WTC11 (cell line): ENCODE measurements around the gene SH3BP4. TPM values are rescaled to one million over a fixed set of nuclear protein-coding genes. Genes with fewer than 3 reads are reported as not detected.
A peak's percentile ranks its signal among the peaks of the same experiment; 100 is the strongest.

Experiments used
- ATAC-seq: fragments of 200-7000 bp; cut with Tn5 transposase; 2 replicates; pipeline ENCODE4 v1.10.0; 2021; ENCODE audit warnings: mild to moderate bottlenecking, moderate library complexity
- CTCF ChIA-PET: fragments of 300-600 bp; sonication (Branson Sonifier 250); formaldehyde crosslinking; loops from one replicate; lab custom pipeline; 2021; ENCODE audit warnings: antibody characterized with exemption; lab: Charles Lee
- POLR2A ChIA-PET: fragments of 350-600 bp; sonication (Branson Sonifier 250); formaldehyde crosslinking; loops from one replicate; lab custom pipeline; 2021; ENCODE audit warnings: antibody characterized with exemption; lab: Charles Lee
- DNase-seq: peaks from one replicate; pipeline ENCODE4 v3.0.0; 2021; ENCODE audit warnings: low spot score
- H3K27ac Mint-ChIP-seq: 2 replicates; pipeline ENCODE4 v1.8.0; 2021; ENCODE audit warnings: mixed read lengths
- H3K27me3 Mint-ChIP-seq: 2 replicates; pipeline ENCODE4 v1.8.0; 2021; ENCODE audit warnings: low read depth, mild to moderate bottlenecking, moderate library complexity, mixed read lengths
- H3K36me3 Mint-ChIP-seq: 2 replicates; pipeline ENCODE4 v1.8.0; 2021; ENCODE audit warnings: mixed read lengths
- H3K4me1 Mint-ChIP-seq: 2 replicates; pipeline ENCODE4 v1.8.0; 2022; ENCODE audit warnings: mixed read lengths
- H3K4me3 Mint-ChIP-seq: 2 replicates; pipeline ENCODE4 v1.8.0; 2021; ENCODE audit warnings: mild to moderate bottlenecking, moderate library complexity, mixed read lengths
- H3K9me3 Mint-ChIP-seq: 2 replicates; pipeline ENCODE4 v1.8.0; 2021; ENCODE audit warnings: mixed read lengths
- E2F4 ChIP-seq: sonication (generic); formaldehyde crosslinking; IDR thresholded peaks from 2 replicates; pipeline ENCODE4 v1.8.1; 2022; ENCODE audit warnings: low read depth, mild to moderate bottlenecking, moderate library complexity, missing genetic modification reagents, borderline replicate concordance
- ELF4 ChIP-seq: sonication (generic); formaldehyde crosslinking; IDR thresholded peaks from 2 replicates; pipeline ENCODE4 v1.8.1; 2022; ENCODE audit warnings: low read depth, mild to moderate bottlenecking, moderate library complexity, missing genetic modification reagents
- HMGA2 ChIP-seq: fragments of 250-450 bp; sonication (Bioruptor Pico); IDR thresholded peaks from 2 replicates; pipeline ENCODE4 v1.4.0; 2021; ENCODE audit warnings: mild to moderate bottlenecking, moderate library complexity
- JUN ChIP-seq: sonication (generic); formaldehyde crosslinking; IDR thresholded peaks from 2 replicates; pipeline ENCODE4 v1.8.0; 2023; ENCODE audit warnings: mild to moderate bottlenecking, missing genetic modification reagents
- PRRX2 ChIP-seq: fragments of 250-450 bp; sonication (Bioruptor Pico); IDR thresholded peaks from 2 replicates; pipeline ENCODE4 v1.8.0; 2021; ENCODE audit warnings: mild to moderate bottlenecking
- RORB ChIP-seq: fragments of 250-450 bp; sonication (Bioruptor Pico); IDR thresholded peaks from 2 replicates; pipeline ENCODE4 v1.9.0; 2021; ENCODE audit warnings: mild to moderate bottlenecking
- SOX15 ChIP-seq: fragments of 250-450 bp; sonication (Bioruptor Pico); IDR thresholded peaks from 2 replicates; pipeline ENCODE4 v1.9.0; 2021; ENCODE audit warnings: mild to moderate bottlenecking
- TEAD4 ChIP-seq: sonication (generic); formaldehyde crosslinking; IDR thresholded peaks from 2 replicates; pipeline ENCODE4 v1.8.0; 2022; ENCODE audit warnings: mild to moderate bottlenecking, missing genetic modification reagents
- ZBTB43 ChIP-seq: sonication (generic); formaldehyde crosslinking; IDR thresholded peaks from 2 replicates; pipeline ENCODE4 v1.8.1; 2023; ENCODE audit warnings: mild to moderate bottlenecking, missing genetic modification reagents
- ZMAT4 ChIP-seq: fragments of 250-450 bp; sonication (Bioruptor Pico); IDR thresholded peaks from 2 replicates; pipeline ENCODE4 v1.9.0; 2021; ENCODE audit warnings: mild to moderate bottlenecking
- ZNF671 ChIP-seq: fragments of 250-450 bp; sonication (Bioruptor Pico); IDR thresholded peaks from 2 replicates; pipeline ENCODE4 v1.8.0; 2021; ENCODE audit warnings: mild to moderate bottlenecking
- total RNA-seq: library from RNA; stranded (reverse); gene quantifications from 3 replicates; pipeline ENCODE4 v1.2.3, GENCODE V29; 2021
- TF ChIP-seq, protein P1 (sequence below): sonication (generic); formaldehyde crosslinking; IDR thresholded peaks from 2 replicates; pipeline ENCODE4 v1.8.1; 2022; ENCODE audit warnings: mild to moderate bottlenecking, moderate library complexity, missing genetic modification reagents
- TF ChIP-seq, protein P2 (sequence below): sonication (generic); formaldehyde crosslinking; IDR thresholded peaks from 2 replicates; pipeline ENCODE4 v1.8.1; 2023; ENCODE audit warnings: mild to moderate bottlenecking, missing genetic modification reagents, borderline replicate concordance
- TF ChIP-seq, protein P3 (sequence below): fragments of 200-600 bp; IDR thresholded peaks from 2 replicates; pipeline ENCODE4 v1.8.0; 2022; ENCODE audit warnings: antibody characterized with exemption

The SH3BP4 gene
- total RNA-seq, 1 experiment from 2014 or later: 44.4 TPM

- Mint-ChIP-seq H3K27ac (no peak overlapping the region), H3K9me3 (no peaks in the 10 kb centered on the region), H3K36me3 (no peaks in the 10 kb centered on the region), H3K4me1 (peaks cover 20% of the 10 kb centered on the region), H3K27me3 (peaks cover 50% of the 10 kb centered on the region), H3K4me3 (no peak overlapping the region)
- DNase-seq: no peak
- TF ChIP-seq ELF4: no peak
- TF ChIP-seq E2F4 (CRISPR knock-in tag): no peak
- TF ChIP-seq, protein P1, sequence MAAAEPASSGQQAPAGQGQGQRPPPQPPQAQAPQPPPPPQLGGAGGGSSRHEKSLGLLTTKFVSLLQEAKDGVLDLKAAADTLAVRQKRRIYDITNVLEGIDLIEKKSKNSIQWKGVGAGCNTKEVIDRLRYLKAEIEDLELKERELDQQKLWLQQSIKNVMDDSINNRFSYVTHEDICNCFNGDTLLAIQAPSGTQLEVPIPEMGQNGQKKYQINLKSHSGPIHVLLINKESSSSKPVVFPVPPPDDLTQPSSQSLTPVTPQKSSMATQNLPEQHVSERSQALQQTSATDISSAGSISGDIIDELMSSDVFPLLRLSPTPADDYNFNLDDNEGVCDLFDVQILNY (CRISPR knock-in tag): no peak
- no peak for TF ChIP-seq RORB (CRISPR knock-in tag)
- TF ChIP-seq ZNF671 (CRISPR knock-in tag): no peak
- no peak for TF ChIP-seq SOX15 (CRISPR knock-in tag)
- TF ChIP-seq, protein P2, sequence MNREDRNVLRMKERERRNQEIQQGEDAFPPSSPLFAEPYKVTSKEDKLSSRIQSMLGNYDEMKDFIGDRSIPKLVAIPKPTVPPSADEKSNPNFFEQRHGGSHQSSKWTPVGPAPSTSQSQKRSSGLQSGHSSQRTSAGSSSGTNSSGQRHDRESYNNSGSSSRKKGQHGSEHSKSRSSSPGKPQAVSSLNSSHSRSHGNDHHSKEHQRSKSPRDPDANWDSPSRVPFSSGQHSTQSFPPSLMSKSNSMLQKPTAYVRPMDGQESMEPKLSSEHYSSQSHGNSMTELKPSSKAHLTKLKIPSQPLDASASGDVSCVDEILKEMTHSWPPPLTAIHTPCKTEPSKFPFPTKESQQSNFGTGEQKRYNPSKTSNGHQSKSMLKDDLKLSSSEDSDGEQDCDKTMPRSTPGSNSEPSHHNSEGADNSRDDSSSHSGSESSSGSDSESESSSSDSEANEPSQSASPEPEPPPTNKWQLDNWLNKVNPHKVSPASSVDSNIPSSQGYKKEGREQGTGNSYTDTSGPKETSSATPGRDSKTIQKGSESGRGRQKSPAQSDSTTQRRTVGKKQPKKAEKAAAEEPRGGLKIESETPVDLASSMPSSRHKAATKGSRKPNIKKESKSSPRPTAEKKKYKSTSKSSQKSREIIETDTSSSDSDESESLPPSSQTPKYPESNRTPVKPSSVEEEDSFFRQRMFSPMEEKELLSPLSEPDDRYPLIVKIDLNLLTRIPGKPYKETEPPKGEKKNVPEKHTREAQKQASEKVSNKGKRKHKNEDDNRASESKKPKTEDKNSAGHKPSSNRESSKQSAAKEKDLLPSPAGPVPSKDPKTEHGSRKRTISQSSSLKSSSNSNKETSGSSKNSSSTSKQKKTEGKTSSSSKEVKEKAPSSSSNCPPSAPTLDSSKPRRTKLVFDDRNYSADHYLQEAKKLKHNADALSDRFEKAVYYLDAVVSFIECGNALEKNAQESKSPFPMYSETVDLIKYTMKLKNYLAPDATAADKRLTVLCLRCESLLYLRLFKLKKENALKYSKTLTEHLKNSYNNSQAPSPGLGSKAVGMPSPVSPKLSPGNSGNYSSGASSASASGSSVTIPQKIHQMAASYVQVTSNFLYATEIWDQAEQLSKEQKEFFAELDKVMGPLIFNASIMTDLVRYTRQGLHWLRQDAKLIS (CRISPR knock-in tag): no peak
- no peak for TF ChIP-seq JUN (CRISPR knock-in tag)
- no peak for ATAC-seq
- CTCF ChIA-PET: interaction anchor here (1.6 kb wide), 1 partner anchor 303 kb away, joined by 4 read pairs; no protein-coding TSS in a partner anchor
- POLR2A ChIA-PET: no interaction called here
Observed at GRCh38 chr2:234914371-234915154, 37.3 kb upstream of the SH3BP4 start.

- CTCF ChIA-PET: interaction anchor here (0.8 to 1.0 kb wide), 2 partner anchors 9 to 16 kb away, joined by 3 read pairs; no protein-coding TSS in a partner anchor
- peak; percentile 24; the same call in 1 of the 2 replicates for ATAC-seq
- TF ChIP-seq HMGA2 (CRISPR knock-in tag): no peak
- no peak for TF ChIP-seq TEAD4
- no peak for TF ChIP-seq ZMAT4 (CRISPR knock-in tag)
- TF ChIP-seq, protein P3, sequence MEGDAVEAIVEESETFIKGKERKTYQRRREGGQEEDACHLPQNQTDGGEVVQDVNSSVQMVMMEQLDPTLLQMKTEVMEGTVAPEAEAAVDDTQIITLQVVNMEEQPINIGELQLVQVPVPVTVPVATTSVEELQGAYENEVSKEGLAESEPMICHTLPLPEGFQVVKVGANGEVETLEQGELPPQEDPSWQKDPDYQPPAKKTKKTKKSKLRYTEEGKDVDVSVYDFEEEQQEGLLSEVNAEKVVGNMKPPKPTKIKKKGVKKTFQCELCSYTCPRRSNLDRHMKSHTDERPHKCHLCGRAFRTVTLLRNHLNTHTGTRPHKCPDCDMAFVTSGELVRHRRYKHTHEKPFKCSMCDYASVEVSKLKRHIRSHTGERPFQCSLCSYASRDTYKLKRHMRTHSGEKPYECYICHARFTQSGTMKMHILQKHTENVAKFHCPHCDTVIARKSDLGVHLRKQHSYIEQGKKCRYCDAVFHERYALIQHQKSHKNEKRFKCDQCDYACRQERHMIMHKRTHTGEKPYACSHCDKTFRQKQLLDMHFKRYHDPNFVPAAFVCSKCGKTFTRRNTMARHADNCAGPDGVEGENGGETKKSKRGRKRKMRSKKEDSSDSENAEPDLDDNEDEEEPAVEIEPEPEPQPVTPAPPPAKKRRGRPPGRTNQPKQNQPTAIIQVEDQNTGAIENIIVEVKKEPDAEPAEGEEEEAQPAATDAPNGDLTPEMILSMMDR: no peak
- TF ChIP-seq PRRX2 (CRISPR knock-in tag): no peak
- TF ChIP-seq ZBTB43: no peak
Observed at GRCh38 chr2:234916674-234917073, 35.1 kb upstream of the SH3BP4 start.

More at GRCh38 chr2:234916674-234917073, 35.1 kb upstream of the SH3BP4 start:
- no peak for DNase-seq
- Mint-ChIP-seq H3K4me3 (no peak overlapping the region), H3K9me3 (no peaks in the 10 kb centered on the region), H3K27me3 (peaks cover 57% of the 10 kb centered on the region), H3K36me3 (no peaks in the 10 kb centered on the region), H3K4me1 (peaks cover 22% of the 10 kb centered on the region), H3K27ac (no peak overlapping the region)
- POLR2A ChIA-PET: no interaction called here
